GM19043 (cell line): ENCODE results near the gene STK25.
"Not testable (repeated sequence)": the region's sequence is repeated elsewhere in the genome, so short reads cannot be mapped to it uniquely, and the experiment has no call there.

ENCODE experiments used
- ATAC-seq: cut with Tn5 transposase; IDR thresholded peaks from one replicate; pipeline ENCODE4 v1.9.1; 2021; ENCODE audit warnings: low read depth; ENCODE audit not compliant: unreplicated experiment

Gene STK25

DNA sequence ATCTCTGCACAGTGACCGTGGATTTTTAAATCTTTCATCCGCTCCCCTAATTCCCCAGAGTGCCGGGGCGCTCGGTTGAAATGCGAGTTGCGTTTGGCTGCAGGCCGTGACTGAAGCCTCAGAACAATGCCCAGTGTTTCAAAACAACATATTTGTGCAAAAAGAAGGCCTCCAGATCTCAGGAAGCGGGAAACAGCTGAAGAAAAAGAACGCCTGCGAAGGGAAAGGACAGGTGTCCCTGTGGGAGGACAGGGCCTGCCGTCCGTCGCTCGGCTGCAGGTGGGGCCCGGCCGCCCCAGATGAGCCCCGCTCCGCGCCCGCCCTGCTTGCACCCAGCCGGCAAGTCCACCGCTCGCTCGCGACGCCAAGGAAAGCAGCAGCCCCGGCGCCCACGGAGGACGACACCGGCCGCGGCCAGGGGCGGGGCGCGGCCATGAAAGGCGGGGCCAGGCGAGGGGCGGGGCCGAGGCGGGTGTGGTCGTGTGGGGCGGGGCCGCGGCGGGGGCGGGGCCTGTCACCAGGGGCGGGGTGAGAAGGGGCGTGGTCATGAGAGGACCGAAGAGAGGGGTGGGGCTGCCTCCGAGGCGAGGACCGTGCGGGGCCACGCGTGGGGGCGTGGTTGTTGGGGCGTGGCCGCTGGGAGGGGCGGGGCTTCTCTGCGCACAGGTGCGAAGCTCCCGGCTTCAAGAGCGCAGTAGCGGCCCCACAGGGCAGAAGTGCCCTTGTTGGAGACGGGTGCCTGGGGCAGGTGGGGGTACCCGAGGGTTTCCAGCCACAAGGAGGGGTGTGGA lies 32.6 kb upstream of the STK25 start:
- ATAC-seq = no peak

DNA sequence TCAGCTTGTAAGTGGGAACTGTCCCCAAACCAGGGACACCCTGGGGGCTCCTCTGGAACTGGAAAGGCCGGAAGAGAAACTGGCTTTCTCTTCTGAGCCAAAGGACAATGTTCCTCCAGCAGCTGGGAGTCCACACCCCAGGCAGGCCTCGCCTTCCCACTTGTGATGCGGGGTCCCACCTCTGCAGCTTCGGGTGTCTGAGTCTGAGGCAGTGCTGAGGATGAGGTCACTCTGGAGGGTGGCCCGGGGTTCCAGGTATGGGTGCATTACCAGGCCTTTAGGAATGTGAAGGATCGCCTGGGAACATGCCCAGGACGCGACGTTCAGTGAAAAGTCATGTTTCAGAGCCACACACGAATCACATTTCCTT lies 32.0 kb upstream of the STK25 start:
- no peak for ATAC-seq

DNA sequence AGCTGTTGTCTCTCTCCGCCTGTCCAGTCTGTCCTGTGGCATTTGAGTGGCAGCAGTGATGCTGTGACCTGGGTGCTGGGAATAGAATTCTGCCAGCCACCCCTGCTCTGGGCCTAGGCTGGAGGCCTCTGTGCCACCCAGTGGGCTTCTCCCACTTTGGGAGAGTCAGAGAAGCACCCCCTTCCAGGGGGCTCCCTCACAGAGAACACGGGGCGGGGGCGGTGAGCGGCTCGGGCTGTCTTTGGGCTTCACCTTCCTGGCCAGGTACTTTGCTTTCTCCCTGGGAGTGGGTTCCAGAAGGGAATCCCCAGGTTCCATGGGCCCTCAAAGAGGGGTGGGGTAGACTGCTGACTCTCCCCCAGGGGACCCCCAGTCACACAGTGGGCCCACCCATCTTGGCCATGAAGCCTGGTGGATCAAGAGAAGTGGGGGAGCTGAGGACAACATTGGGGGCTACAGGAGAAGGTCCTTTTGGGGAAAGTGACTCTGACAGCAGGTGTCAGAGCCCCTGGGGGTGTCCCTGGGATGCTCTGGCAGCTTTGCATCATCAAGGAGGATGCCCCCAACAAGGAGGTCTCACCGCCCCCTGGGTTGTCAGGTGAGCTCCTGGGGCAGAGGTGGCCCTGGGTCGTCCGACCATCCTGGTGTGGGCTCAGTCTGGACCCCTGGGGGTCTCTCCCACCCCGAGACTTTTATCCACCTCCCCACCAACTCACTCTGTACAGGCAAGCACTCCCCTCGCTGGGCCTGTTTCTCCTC lies 31.4 kb upstream of the STK25 start:
- ATAC-seq = no peak

DNA sequence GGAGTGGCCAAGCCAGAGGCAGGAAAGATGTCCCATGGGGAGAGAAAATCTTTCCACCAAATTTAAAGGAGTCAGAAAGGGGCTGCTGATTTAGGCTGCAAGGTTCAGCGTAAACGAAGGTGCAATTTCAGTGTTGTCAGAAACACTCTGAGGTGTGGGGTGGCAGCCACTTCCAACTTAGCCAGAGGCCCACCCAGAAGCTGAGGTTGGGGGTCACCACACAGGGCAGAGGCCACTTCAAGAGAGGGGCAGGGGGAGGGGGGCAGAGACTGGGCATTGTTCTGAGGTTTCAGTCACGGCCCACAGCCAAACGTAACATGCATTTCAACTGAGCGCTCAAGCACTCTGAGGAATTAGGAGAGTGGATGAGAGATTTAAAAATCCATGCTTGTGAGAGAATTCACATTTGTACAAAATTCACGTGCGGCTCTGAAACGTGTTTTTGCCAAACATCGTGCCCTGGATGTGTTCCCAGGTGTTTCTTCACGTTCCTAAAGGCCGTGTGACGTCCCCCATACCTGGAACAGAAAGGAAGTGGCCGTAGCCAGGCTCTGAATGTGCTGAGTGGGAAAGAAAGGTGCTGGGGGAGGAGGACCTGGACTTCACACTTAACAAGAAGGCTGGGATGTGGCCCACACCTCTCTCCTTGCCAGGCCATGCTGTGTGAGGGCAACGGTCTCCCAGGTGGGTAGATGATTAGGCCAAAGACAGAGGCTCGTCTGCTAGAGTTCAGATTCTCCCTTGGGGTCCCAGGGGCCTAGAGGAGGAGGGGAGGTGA lies 30.6 kb upstream of the STK25 start:
- ATAC-seq = no peak

DNA sequence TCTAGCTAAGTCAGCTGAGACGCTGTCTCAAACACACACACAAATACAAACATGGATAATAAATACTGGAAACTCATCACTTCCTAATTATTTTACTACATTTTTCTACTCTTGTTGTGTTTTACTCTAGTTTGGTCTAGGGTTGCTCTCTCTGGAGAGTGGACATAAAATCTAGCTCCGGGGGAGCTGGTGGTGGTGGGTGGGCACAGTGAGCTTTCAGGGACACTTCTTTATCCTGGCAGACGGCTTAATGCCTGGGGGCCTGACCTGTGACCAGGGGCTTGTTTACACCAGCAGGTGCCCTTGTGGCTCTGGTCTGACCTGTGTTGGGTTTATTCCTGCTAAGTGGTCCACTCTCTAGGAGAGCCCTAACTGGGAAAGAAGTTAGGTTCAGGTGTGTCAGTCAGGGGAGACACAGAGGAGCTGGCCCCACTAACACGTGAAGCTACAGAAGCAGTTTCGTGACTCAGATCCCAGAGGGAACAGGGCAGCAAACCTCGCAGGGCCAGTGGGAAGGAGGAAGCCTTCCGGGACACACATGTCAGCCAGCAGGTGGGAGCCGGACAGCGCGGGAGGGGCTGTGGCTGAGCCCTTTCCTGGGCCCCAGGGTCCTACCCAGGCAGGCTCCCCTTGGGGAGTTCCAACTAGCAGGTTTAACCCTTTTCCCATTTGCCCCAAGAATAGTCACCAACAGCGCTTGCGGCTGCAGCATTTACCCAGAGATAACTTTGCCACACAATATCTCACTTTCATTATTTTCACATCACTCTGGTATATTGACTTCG lies 27.7 kb upstream of the STK25 start:
- ATAC-seq = no peak

DNA sequence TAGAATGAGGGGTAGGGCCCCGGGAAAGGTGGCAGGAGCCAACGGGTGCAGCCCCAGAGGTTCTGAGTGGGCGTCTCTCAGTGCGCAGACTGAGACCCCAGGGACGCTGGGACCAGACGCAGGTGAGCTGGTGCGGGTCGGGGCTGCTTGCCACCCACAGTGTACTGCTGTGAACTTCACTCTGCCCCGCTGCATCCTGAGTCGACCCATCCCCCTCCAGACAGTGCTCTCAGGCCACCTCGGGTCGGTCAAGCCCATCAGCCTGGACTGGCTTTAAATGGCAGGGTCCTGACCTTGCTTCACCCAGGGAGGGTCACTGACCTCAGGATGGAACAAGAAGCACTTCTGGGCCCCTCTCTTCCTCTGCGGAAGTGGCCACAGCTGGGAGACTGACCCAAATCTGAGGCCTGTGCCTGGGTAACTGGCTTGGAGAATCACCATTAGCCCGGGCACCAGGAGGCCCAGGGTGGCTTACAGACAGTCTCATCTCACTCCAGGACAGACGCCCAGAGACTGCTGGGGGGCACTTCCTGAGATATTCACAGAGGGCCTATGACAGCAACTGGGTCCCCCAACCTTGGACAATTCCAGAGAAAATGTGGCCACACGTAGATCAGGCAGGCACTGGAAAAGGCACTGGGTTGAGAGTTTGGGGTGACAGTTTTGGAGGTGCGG lies 26.5 kb upstream of the STK25 start:
- no peak for ATAC-seq

DNA sequence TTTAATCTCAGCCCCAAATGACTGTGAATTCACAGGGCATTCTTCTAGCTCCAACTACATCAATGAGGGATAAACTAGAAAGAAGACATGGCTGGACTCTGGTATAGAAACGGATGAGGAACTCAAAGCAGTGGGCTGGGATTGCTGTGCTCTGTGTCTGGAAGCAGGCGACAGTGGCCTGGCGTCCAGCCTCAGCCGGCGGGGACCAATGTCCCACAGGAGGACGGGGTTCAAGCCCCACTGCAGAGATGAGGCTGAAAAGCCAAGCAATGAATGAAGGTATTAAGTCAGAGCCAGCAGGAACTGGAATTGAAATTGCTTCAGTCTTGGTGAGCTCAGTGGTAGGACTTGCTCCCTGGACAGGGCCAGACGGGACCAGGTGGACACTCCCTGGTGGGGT lies 25.9 kb upstream of the STK25 start:
- ATAC-seq = no peak

DNA sequence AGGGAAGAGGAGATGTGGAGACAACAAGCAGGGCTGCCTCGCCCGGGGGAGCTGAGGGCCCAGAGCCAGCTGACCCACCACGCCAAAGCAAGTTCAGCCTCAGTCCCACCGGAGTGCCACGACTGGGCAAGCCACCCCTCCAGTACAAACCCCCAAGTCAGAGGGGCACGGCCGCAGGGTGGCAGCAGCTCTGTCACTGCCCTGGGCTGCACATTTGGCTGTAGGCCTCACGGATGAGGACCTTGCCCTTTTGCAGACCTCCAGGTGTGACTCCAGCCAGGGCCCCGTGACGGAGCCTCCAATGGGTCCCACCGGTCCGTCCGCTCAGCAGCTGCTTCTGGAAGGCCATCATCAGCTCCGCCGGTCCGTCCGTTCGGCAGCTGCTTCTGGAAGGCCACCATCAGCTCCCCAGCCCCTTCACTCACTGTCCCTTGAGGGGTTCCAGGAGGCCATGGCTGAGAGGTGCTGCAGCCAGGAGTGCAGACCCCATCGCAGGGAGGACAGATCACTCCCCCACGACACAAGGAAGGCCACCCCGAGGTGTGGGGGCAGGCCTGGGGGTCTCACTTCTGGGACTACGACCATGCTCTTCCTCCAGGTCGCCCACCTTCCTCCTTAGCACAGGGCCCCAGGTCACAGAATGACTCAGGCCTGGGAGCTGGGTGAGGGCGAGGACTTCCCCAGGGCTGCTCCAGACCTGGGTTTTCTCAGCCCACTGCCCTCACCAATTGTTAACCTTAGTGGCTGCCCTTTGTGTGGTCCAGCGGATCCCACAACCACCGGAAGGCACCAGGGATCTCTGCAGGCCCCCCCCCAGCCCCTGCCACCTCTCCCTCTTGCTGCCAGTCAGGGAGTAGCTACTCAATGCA lies 24.6 kb upstream of the STK25 start:
- no peak for ATAC-seq

DNA sequence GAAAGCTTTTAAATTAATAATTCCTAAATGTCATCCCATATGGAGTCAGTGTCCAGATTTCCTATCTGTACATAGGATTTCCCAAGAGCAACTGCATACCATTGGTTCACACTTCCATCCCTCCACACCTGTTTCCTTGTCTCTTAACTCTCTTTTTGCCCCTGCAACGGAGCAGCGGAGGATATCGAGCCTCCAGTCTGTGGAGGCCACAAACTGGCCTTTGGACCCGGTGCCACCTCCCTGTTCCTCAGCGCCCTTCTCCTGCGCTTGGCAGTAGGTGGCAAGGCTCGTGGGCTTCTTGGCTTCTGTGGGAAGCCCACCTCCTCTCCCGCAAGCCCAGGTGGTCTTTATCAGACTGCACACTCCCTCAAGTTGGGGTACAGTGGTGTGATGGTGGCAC lies 23.8 kb upstream of the STK25 start:
- no peak for ATAC-seq

DNA sequence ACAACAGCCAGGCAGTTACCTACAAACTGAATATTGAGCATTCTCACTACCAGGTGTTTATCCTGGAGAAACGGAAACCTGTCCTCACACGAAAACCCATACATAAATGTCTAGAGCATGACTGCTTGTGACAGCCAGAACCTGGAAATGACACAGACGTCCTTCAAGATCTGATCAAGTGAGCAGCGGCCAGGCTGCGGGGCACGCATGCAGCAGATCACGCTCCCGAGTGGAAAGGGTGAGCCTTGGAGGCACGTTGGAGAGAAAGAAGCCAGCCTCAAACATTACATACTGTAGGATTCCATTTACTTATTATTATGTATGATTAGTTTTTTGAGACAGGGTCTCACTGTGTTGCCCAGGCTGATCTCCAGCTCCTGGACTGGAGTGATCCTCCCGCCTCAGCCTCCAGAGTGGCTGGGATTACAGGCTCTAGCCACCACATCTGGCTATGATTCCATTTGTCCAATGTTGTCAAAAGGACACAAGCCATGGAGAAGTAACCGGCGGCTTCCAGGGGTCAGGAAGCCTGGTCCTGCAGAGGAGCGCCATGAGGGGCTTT lies 22.9 kb upstream of the STK25 start:
- ATAC-seq = no peak

DNA sequence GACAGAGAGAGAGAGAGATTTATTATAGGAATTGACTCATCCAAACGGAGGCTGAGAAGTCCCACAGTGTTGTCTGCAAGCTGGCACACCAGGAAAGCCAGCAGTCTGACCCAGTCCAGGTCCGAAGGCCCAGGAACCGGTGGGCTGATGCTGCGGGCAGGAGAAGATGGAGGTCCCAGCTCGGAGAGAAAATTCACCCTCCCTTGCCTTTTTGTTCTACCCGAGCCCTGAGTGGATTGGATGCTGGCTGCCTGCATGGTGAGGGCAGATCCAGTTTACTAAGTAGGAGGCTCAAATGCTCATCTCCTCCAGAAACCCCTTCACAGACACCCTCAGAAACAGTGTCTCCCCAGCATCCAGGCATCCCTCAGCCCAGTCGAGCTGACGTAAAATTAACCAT lies 22.2 kb upstream of the STK25 start:
- ATAC-seq = no peak

DNA sequence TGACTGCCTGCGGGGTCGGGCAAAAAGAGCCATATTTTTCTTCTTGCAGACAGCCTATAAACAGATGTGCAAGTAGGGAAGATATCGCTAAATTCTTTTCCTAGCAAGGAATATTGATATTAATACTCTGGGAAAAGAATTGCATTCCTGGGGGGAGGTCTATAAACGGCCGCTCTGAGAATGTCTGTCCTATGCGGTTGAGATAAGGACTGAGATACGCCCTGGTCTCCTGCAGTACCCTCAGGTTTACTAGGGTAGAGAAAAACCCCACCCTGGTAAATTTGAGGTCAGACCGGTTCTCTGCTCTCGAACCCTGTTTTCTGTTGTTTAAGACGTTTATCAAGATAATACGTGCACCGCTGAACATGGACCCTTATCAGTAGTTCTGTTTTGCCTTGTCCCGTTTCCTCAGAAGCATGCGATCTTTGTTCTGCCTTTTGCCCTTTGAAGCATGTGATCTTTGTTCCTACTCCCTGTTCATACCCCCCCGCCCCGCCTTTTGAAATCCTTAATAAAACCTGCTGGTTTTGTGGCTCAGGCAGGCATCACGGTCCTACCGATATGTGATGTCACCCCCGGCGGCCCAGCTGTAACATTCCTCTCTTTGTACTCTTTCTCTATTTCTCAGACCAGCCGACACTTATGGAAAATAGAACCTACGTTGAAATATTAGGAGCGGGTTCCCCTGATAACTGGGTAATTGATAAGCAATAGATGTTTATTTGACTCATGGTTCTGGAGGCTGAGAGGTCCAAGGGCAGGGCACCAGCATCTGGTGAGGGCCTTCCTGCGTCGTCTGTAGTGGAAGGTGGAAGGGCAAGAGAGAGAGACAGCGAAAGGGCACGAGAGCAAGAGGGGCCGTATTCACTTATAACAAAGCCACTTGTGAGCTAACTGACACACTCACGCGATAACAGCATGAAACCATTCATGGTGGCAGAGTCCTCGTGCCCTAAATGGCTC lies 17.7 kb upstream of the STK25 start:
- ATAC-seq = not testable (repeated sequence)

DNA sequence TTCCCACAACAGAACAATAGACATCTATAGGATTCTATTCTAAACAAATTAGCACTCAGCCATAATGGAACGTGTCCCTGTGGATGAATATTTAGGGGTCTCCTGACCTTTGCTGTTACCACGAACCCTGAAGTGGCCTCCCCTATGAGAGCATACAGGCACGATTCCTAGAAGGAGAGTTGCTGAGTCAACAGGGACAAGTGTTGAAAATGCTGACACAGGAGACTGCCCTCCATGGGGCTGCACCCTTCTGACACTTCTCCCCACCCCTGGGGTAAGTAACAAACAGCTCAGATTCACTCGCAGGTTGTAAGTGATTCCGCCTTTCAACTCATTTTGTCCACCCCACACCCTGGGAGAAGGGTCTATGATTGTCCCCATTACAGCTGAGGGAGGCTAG lies 14.1 kb upstream of the STK25 start:
- no peak for ATAC-seq

DNA sequence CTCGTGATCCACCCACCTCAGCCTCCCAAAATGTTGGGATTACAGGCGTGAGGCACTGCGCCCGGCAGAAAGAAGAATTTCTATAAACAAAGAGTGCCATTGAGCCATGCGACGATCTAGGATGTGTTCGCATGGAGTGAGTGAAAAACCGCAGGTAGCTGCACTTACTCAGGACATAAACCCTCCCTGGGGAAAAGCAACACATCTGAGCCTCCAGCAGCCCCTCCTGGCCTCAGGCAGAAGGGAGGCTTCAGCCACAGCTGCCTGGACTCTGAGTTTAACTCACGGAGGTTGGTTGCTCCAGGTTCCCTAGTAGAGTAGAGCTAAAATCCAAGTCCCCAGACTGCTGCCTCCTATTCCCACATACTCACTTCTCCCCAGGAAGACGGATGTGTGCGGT lies 11.3 kb upstream of the STK25 start:
- ATAC-seq = no peak

DNA sequence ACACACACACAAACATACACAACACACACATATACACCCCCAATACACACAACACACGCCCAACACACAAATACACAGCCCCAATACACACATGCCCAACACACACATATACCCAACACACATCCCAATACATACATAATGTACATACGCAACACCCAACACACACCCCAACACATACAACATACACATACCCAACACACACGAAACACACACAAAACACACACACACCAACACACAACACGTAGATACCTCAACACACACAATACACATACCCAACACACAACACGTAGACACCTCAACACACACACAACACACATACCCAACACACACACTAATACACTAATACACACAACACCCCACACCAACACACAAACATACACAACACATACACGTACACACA lies 8.9 kb upstream of the STK25 start:
- ATAC-seq = no peak

DNA sequence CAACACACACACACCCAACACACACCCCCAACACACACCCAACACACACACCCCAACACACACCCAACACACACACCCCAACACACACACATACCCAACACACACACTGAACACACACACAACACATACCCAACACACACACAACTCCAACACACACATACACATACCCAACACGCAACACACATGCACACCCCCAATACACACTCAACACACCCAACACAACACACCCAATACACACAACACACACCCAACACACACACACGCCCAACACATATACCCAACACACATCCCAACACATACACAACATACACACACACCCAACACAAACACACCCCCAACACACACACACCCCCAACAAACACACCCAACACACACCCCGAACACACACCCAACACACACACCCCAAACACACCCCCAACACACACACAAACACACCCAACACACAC lies 8.2 kb upstream of the STK25 start:
- no peak for ATAC-seq

DNA sequence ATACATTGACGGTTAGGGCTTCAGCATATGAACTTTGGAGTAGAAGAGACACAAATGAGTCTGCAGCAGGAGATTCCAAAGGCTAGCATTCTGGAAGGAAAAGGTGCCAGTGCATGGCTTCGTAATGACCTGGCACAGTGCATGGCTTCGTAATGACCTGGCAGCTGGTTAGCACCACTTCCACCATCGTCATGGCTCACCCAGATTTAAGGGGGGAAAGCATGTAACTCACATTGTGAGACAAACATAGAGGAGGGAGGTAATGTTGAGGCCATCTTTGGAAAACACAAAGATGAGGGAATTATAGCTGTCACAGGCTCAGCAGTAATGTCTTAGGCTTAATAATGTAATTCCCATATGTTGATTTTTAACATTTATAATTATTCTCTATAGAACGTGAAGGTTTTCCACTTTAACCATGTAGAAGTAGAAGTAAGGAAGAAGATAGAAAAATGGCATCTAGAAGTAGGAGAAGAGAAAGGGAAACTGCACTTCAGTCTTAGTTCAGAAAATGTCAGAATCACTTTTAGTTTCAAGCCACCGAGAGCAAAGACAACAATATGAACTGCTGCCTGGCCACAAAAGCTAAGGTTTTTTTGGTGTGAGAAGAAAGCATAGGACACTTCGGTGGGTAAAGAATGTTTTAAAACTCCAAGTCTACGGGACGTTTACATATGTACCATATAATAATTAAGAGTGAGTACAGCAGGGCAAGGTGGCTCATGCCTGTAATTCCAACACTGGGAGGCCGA lies 6.8 kb upstream of the STK25 start:
- ATAC-seq = no peak
